ENCODE results near the gene SLC22A14. TPM values are rescaled to one million over a fixed set of nuclear protein-coding genes. Genes with fewer than 3 reads are reported as not detected.
"Not testable (repeated sequence)": the region's sequence is repeated elsewhere in the genome, so short reads cannot be mapped to it uniquely, and the experiment has no call there.

SLC22A14 gene
- total and polyA plus RNA-seq, 7 donors, result 0.09 TPM; not detected in 6

DNA sequence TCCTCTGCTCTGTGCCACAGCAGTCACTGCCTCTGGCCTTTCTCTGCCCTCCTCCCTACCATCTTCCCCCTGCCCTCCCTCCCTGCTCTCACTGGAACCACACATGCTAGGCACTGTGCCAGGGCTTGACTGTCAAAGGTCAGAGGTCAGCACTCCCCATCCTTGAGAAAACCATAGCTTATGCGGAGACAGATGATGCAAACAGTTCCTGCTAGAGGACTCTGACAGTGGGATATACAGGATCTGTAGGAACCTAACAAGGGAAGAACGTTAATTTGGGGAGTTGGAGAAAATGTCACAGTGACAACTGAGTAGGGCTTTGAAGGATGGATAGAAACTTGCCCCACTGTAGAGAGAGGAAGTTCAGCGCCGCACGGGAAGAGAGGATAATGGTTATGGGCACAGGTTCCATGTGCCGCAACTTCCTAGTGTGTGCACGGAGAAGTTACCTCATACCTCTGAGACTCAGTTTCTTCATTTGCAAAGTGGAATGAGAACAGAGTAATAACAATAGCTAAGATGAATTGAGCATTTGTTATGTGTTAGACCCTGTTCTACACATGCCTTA lies 35.2 kb downstream of the SLC22A14 start:
- TF ChIP-seq EP300 (IDR thresholded peaks at IDR 0.05), result no peak
- no peak for TF ChIP-seq POLR2A (IDR thresholded peaks at IDR 0.05)
- TF ChIP-seq POLR2AphosphoS5 (IDR thresholded peaks at IDR 0.05), result no peak
- TF ChIP-seq CTCF (IDR thresholded peaks at IDR 0.05), result no peak
- WGBS, 2 donors, result 80 to 84% methylated on average over 7 of the region's 7 CpGs

GRCh38 chr3:38318766-38319671 lies 36.9 kb downstream of the SLC22A14 start:
- Histone ChIP-seq H3K27me3 (no peaks in the 10 kb centered on the region), H3K27ac (no peak overlapping the region), H3K9me3 (no peaks in the 10 kb centered on the region), H3K4me1 (no peaks in the 10 kb centered on the region), H3K4me3 (no peak overlapping the region), H3K36me3 (no peaks in the 10 kb centered on the region)
- intact Hi-C loops (cut with DNase I), result no loop called here
- no peak for DNase-seq
- TF ChIP-seq CTCF (IDR thresholded peaks at IDR 0.05) (no peak), POLR2A (IDR thresholded peaks at IDR 0.05) (no peak), EP300 (IDR thresholded peaks at IDR 0.05) (no peak), POLR2AphosphoS5 (IDR thresholded peaks at IDR 0.05) (no peak)
- WGBS, 2 donors, result 92 to 94% methylated on average over 8 of the region's 8 CpGs

More for the DNA sequence above, 35.2 kb downstream of the SLC22A14 start:
- no peaks in the 10 kb centered on the region for H3K36me3 ChIP-seq
- DNase-seq, result no peak
- no peaks in the 10 kb centered on the region for H3K9me3 ChIP-seq
- no peak overlapping the region for H3K4me3 ChIP-seq
- H3K27ac ChIP-seq, result no peak overlapping the region
- intact Hi-C loops (cut with DNase I), result no loop called here
- H3K27me3 ChIP-seq, result no peaks in the 10 kb centered on the region
- H3K4me1 ChIP-seq, result no peaks in the 10 kb centered on the region

- intact Hi-C loops (cut with DNase I); H3K27me3 ChIP-seq; H3K36me3 ChIP-seq; H3K9me3 ChIP-seq; DNase-seq; H3K4me1 ChIP-seq; H3K27ac ChIP-seq; H3K4me3 ChIP-seq: not testable (repeated sequence)
- 93 to 94% methylated on average over 4 of the region's 4 CpGs for WGBS, 2 donors
Measured at GRCh38 chr3:38320638-38321037, 38.5 kb downstream of the SLC22A14 start.

DNA sequence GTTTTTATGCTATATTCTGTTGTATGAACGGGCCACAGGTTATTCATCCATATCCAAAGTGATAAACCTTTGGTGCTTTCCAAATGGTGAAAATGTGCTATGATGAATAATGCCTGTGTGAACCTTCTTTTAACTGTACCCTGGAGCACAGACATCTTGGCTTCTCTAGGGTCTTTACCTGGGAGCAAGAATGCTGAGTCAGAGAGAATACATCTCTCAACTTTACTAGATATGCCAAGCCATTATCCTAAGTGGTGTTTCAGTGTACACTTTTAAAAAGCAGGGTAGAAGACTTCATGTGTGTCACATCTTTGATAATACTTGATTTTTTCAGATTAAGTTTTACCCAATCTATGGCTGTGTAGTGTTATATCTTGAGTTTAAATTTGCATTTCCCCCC lies 41.0 kb downstream of the SLC22A14 start:
- Histone ChIP-seq H3K4me1 (no peaks in the 10 kb centered on the region), H3K27ac (no peak overlapping the region), H3K4me3 (no peak overlapping the region), H3K27me3 (no peaks in the 10 kb centered on the region), H3K9me3 (peaks cover 0 to 2% (median 0%) of the 10 kb centered on the region in 4 donors), H3K36me3 (no peaks in the 10 kb centered on the region)
- no peak for DNase-seq
- intact Hi-C loops (cut with DNase I), result no loop called here
- no peak for TF ChIP-seq POLR2AphosphoS5 (IDR thresholded peaks at IDR 0.05)
- no peak for TF ChIP-seq POLR2A (IDR thresholded peaks at IDR 0.05)
- TF ChIP-seq EP300 (IDR thresholded peaks at IDR 0.05), result no peak
- WGBS, 2 donors, result 93 to 95% methylated on average over 1 of the region's 1 CpG

DNA sequence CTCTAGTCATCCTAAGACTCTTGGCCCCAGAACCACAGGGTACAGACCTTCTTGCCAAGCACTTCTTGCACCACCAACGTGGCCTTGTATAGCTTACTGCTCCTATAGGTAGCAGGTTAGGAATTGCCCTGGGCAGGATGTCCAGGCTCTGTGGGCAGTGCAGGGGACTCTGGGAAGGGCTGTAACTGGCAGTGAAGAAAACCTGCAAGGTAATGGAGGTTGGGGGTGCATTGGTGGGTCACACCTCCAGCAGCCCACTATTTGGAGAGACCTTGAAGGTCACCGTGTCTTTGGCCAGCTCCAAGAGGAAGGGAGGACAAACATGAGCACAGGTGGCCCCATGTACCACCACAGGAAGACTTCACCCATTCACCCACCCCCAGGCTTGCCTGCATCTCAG lies 43.2 kb downstream of the SLC22A14 start:
- no peaks in the 10 kb centered on the region for H3K4me1 ChIP-seq
- intact Hi-C loops (cut with DNase I), result no loop called here
- H3K27ac ChIP-seq, result no peak overlapping the region
- TF ChIP-seq EP300 (IDR thresholded peaks at IDR 0.05) (no peak), POLR2AphosphoS5 (IDR thresholded peaks at IDR 0.05) (no peak), POLR2A (IDR thresholded peaks at IDR 0.05) (no peak), CTCF (IDR thresholded peaks at IDR 0.05) (no peak)
- no peaks in the 10 kb centered on the region for H3K27me3 ChIP-seq
- WGBS, 2 donors, result 82 to 86% methylated on average over 2 of the region's 2 CpGs
- DNase-seq, result no peak
- H3K36me3 ChIP-seq, result no peaks in the 10 kb centered on the region
- peaks cover 0 to 2% (median 0%) of the 10 kb centered on the region in 4 donors for H3K9me3 ChIP-seq
- H3K4me3 ChIP-seq, result no peak overlapping the region
